Loucy (cell line): ENCODE data around the gene MINDY4.

ENCODE experiments used
- H2AFZ ChIP-seq: fragments of 200-600 bp; sonication (generic); 2 replicates; pipeline ENCODE4 v1.6.0; 2016; ENCODE audit warnings: antibody characterized with exemption, mild to moderate bottlenecking, low read length, moderate library complexity
- H3F3A ChIP-seq: fragments of 200-600 bp; 2 replicates; pipeline ENCODE4 v1.6.0; 2016; ENCODE audit warnings: antibody characterized with exemption, low read depth, mild to moderate bottlenecking
- H3K27me3 ChIP-seq: fragments of 200-600 bp; sonication (generic); 2 replicates; pipeline ENCODE4 v1.6.1; 2014; ENCODE audit warnings: low read length, mild to moderate bottlenecking; ENCODE audit not compliant: insufficient read depth, poor library complexity, severe bottlenecking
- H3K36me3 ChIP-seq: fragments of 200-600 bp; sonication (generic); 2 replicates; pipeline ENCODE4 v1.6.1; 2016; ENCODE audit warnings: low read length; ENCODE audit not compliant: insufficient read depth
- H3K4me1 ChIP-seq: fragments of 200-600 bp; sonication (generic); 2 replicates; pipeline ENCODE4 v1.5.1; 2014; ENCODE audit warnings: low read length, mild to moderate bottlenecking; ENCODE audit not compliant: insufficient read depth, poor library complexity, severe bottlenecking
- H3K4me2 ChIP-seq: fragments of 200-600 bp; sonication (generic); 2 replicates; pipeline ENCODE4 v1.6.0; 2014; ENCODE audit warnings: antibody characterized with exemption, low read length, low read depth, mild to moderate bottlenecking; ENCODE audit not compliant: poor library complexity, severe bottlenecking
- H3K4me3 ChIP-seq: fragments of 200-600 bp; sonication (generic); 2 replicates; pipeline ENCODE4 v1.5.1; 2014; ENCODE audit warnings: low read length, mild to moderate bottlenecking, mixed read lengths; ENCODE audit not compliant: poor library complexity, severe bottlenecking
- H3K79me2 ChIP-seq: fragments of 200-600 bp; sonication (generic); 2 replicates; pipeline ENCODE4 v1.6.1; 2014; ENCODE audit warnings: low read length; ENCODE audit not compliant: insufficient read depth
- H3K9ac ChIP-seq: fragments of 200-600 bp; sonication (generic); 2 replicates; pipeline ENCODE4 v1.6.0; 2014; ENCODE audit warnings: mild to moderate bottlenecking, low read depth, low read length, moderate library complexity; ENCODE audit not compliant: poor library complexity, severe bottlenecking
- H3K9me2 ChIP-seq: fragments of 200-600 bp; sonication (generic); replicated peaks from 2 replicates; pipeline ENCODE4 v1.6.1; 2016; ENCODE audit warnings: low read depth, low read length, mixed read lengths
- H3K9me3 ChIP-seq: fragments of 200-600 bp; sonication (generic); 2 replicates; pipeline ENCODE4 v1.6.1; 2014; ENCODE audit warnings: mild to moderate bottlenecking, antibody characterized with exemption, low read length, low read depth; ENCODE audit not compliant: insufficient read depth
- H4K20me1 ChIP-seq: fragments of 200-600 bp; sonication (generic); 2 replicates; pipeline ENCODE4 v1.6.0; 2014; ENCODE audit warnings: antibody characterized with exemption, low read length, mild to moderate bottlenecking; ENCODE audit not compliant: insufficient read depth, poor library complexity, severe bottlenecking
- EZH2phosphoT487 ChIP-seq: fragments of 200-600 bp; IDR thresholded peaks from 2 replicates; pipeline ENCODE4 v1.6.1; 2018; ENCODE audit warnings: antibody characterized with exemption, mild to moderate bottlenecking, moderate library complexity, borderline replicate concordance
- TF ChIP-seq, protein P1 (sequence below): fragments of 200-600 bp; sonication (generic); conservative IDR thresholded peaks from 2 replicates; pipeline ENCODE4 v1.5.1; 2014; ENCODE audit warnings: mild to moderate bottlenecking, antibody characterized with exemption, low read length

MINDY4 gene

GRCh38 chr7:30791114-30791513, 19.9 kb downstream of the MINDY4 start:
- TF ChIP-seq EZH2phosphoT487: no peak
- TF ChIP-seq, protein P1, sequence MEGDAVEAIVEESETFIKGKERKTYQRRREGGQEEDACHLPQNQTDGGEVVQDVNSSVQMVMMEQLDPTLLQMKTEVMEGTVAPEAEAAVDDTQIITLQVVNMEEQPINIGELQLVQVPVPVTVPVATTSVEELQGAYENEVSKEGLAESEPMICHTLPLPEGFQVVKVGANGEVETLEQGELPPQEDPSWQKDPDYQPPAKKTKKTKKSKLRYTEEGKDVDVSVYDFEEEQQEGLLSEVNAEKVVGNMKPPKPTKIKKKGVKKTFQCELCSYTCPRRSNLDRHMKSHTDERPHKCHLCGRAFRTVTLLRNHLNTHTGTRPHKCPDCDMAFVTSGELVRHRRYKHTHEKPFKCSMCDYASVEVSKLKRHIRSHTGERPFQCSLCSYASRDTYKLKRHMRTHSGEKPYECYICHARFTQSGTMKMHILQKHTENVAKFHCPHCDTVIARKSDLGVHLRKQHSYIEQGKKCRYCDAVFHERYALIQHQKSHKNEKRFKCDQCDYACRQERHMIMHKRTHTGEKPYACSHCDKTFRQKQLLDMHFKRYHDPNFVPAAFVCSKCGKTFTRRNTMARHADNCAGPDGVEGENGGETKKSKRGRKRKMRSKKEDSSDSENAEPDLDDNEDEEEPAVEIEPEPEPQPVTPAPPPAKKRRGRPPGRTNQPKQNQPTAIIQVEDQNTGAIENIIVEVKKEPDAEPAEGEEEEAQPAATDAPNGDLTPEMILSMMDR: no peak; the same call in 1 of the 2 replicates
- Histone ChIP-seq H3K27me3 (no peaks in the 10 kb centered on the region), H3K9me2 (no peaks in the 10 kb centered on the region), H3K36me3 (no peaks in the 10 kb centered on the region), H3K4me2 (no peak overlapping the region), H2AFZ (no peak overlapping the region), H3K4me1 (peaks cover 5% of the 10 kb centered on the region), H4K20me1 (no peaks in the 10 kb centered on the region), H3F3A (no peaks in the 10 kb centered on the region), H3K9me3 (no peaks in the 10 kb centered on the region), H3K4me3 (no peak overlapping the region), H3K79me2 (no peaks in the 10 kb centered on the region), H3K9ac (no peak overlapping the region)

GRCh38 chr7:30795161-30795948, 24.1 kb downstream of the MINDY4 start:
- Histone ChIP-seq H4K20me1 (no peaks in the 10 kb centered on the region), H3K9me3 (no peaks in the 10 kb centered on the region), H3K4me1 (peaks cover 17% of the 10 kb centered on the region), H3K36me3 (no peaks in the 10 kb centered on the region), H3K27me3 (no peaks in the 10 kb centered on the region), H3K9me2 (no peaks in the 10 kb centered on the region), H3F3A (no peaks in the 10 kb centered on the region), H3K9ac (no peak overlapping the region), H3K79me2 (no peaks in the 10 kb centered on the region), H3K4me2 (peak overlapping the region; percentile 35), H3K4me3 (no peak overlapping the region), H2AFZ (no peak overlapping the region)
- TF ChIP-seq, protein P1: no peak
- no peak for TF ChIP-seq EZH2phosphoT487

- no peaks in the 10 kb centered on the region for H3F3A ChIP-seq
- H3K9ac ChIP-seq: peak overlapping the region; percentile 23
- H4K20me1 ChIP-seq: no peaks in the 10 kb centered on the region
- H3K4me1 ChIP-seq: peaks cover 22% of the 10 kb centered on the region
- no peaks in the 10 kb centered on the region for H3K27me3 ChIP-seq
- no peak for TF ChIP-seq EZH2phosphoT487
- TF ChIP-seq, protein P1: no peak
- peak overlapping the region; percentile 35 for H3K4me2 ChIP-seq
- H3K9me2 ChIP-seq: no peaks in the 10 kb centered on the region
- H3K79me2 ChIP-seq: no peaks in the 10 kb centered on the region
- no peak overlapping the region for H2AFZ ChIP-seq
- H3K4me3 ChIP-seq: no peak overlapping the region
- no peaks in the 10 kb centered on the region for H3K9me3 ChIP-seq
- H3K36me3 ChIP-seq: no peaks in the 10 kb centered on the region
Observed at GRCh38 chr7:30796105-30796869, 25.1 kb downstream of the MINDY4 start.
